ENCODE results near the gene SLC35A3.

SLC35A3 gene

GRCh38 chr1:99943223-99943794, 26.5 kb upstream of the SLC35A3 start:
- Histone ChIP-seq H3K9me3 (no peaks in the 10 kb centered on the region), H3K4me1 (ENCODE audit: control insufficient read depth in 1 of 2, insufficient read depth in 1 of 2, low read depth in 1 of 2, low read length in 1 of 2) (no peaks in the 10 kb centered on the region), H3K36me3 (no peaks in the 10 kb centered on the region), H3K27ac (no peak overlapping the region), H3K4me3 (ENCODE audit: low read depth in 1 of 2, low read length in 1 of 2) (no peak overlapping the region), H3K27me3 (no peaks in the 10 kb centered on the region)
- no peak for TF ChIP-seq CTCF (IDR thresholded peaks at IDR 0.05)

- Histone ChIP-seq H3K27me3 (no peaks in the 10 kb centered on the region), H3K4me1 (ENCODE audit: control insufficient read depth in 1 of 2, insufficient read depth in 1 of 2, low read depth in 1 of 2, low read length in 1 of 2) (no peaks in the 10 kb centered on the region), H3K9me3 (no peaks in the 10 kb centered on the region), H3K27ac (no peak overlapping the region), H3K4me3 (ENCODE audit: low read depth in 1 of 2, low read length in 1 of 2) (no peak overlapping the region), H3K36me3 (no peaks in the 10 kb centered on the region)
- no peak for TF ChIP-seq CTCF (IDR thresholded peaks at IDR 0.05)
Observed at GRCh38 chr1:99944192-99944591, 25.6 kb upstream of the SLC35A3 start.

GRCh38 chr1:99945174-99945573, 24.6 kb upstream of the SLC35A3 start:
- Histone ChIP-seq H3K9me3 (no peaks in the 10 kb centered on the region), H3K4me3 (ENCODE audit: low read depth in 1 of 2, low read length in 1 of 2) (no peak overlapping the region), H3K4me1 (ENCODE audit: control insufficient read depth in 1 of 2, insufficient read depth in 1 of 2, low read depth in 1 of 2, low read length in 1 of 2) (no peaks in the 10 kb centered on the region), H3K27ac (no peak overlapping the region), H3K27me3 (no peaks in the 10 kb centered on the region), H3K36me3 (no peaks in the 10 kb centered on the region)
- TF ChIP-seq CTCF (IDR thresholded peaks at IDR 0.05): no peak

- H3K9me3 ChIP-seq: no peaks in the 10 kb centered on the region
- H3K4me1 ChIP-seq (ENCODE audit: control insufficient read depth in 1 of 2, insufficient read depth in 1 of 2, low read depth in 1 of 2, low read length in 1 of 2): no peaks in the 10 kb centered on the region
- H3K36me3 ChIP-seq: no peaks in the 10 kb centered on the region
- no peak overlapping the region for H3K27ac ChIP-seq
- H3K4me3 ChIP-seq (ENCODE audit: low read depth in 1 of 2, low read length in 1 of 2): no peak overlapping the region
- H3K27me3 ChIP-seq: no peaks in the 10 kb centered on the region
- no peak for TF ChIP-seq CTCF (IDR thresholded peaks at IDR 0.05)
Observed at GRCh38 chr1:99950486-99950885, 19.3 kb upstream of the SLC35A3 start.

GRCh38 chr1:99952522-99952921, 17.3 kb upstream of the SLC35A3 start:
- TF ChIP-seq CTCF (IDR thresholded peaks at IDR 0.05): no peak
- no peaks in the 10 kb centered on the region for H3K27me3 ChIP-seq
- no peaks in the 10 kb centered on the region for H3K9me3 ChIP-seq
- no peak overlapping the region for H3K4me3 ChIP-seq (ENCODE audit: low read depth in 1 of 2, low read length in 1 of 2)
- no peak overlapping the region for H3K27ac ChIP-seq
- no peaks in the 10 kb centered on the region for H3K36me3 ChIP-seq
- no peaks in the 10 kb centered on the region for H3K4me1 ChIP-seq (ENCODE audit: control insufficient read depth in 1 of 2, insufficient read depth in 1 of 2, low read depth in 1 of 2, low read length in 1 of 2)

GRCh38 chr1:99955375-99955774, 14.4 kb upstream of the SLC35A3 start:
- Histone ChIP-seq H3K27ac (no peak overlapping the region), H3K4me3 (ENCODE audit: low read depth in 1 of 2, low read length in 1 of 2) (no peak overlapping the region), H3K36me3 (no peaks in the 10 kb centered on the region), H3K4me1 (ENCODE audit: control insufficient read depth in 1 of 2, insufficient read depth in 1 of 2, low read depth in 1 of 2, low read length in 1 of 2) (no peaks in the 10 kb centered on the region), H3K9me3 (no peaks in the 10 kb centered on the region), H3K27me3 (no peaks in the 10 kb centered on the region)
- TF ChIP-seq CTCF (IDR thresholded peaks at IDR 0.05): no peak
